PC-9 (cell line): ENCODE results near the gene PITHD1. TPM values are rescaled to one million over a fixed set of nuclear protein-coding genes. Genes with fewer than 3 reads are reported as not detected.
"Not testable (repeated sequence)": the region's sequence is repeated elsewhere in the genome, so short reads cannot be mapped to it uniquely, and the experiment has no call there.

Experiments used
- BruUV-seq: library from RNA; stranded (reverse); fragments of 400-500 nt; replicated peaks from 2 replicates; lab custom pipeline; 2021; lab: Mats Ljungman, UMichigan
- CTCF ChIA-PET: fragments of 300-600 bp; sonication (Branson Sonifier 250); formaldehyde crosslinking; loops from one replicate; lab custom pipeline; 2022; ENCODE audit warnings: antibody characterized with exemption; lab: Charles Lee
- POLR2A ChIA-PET: fragments of 300-600 bp; sonication (Branson Sonifier 250); formaldehyde crosslinking; loops from one replicate; lab custom pipeline; 2022; ENCODE audit warnings: antibody characterized with exemption; ENCODE audit not compliant: unreplicated experiment; lab: Charles Lee
- DNase-seq, 2 experiments: peaks; one replicate each; pipeline versions ENCODE4 v3.0.0 to v3.0.0-alpha.2; 2015 to 2022; ENCODE audit warnings: mixed read lengths in 1 of 2
- H2AFZ ChIP-seq: fragments of 200-600 bp; sonication (generic); 2 replicates; pipeline ENCODE4 v1.8.1; 2017; ENCODE audit warnings: antibody characterized with exemption
- H3F3A ChIP-seq: fragments of 200-600 bp; sonication (generic); 2 replicates; pipeline ENCODE4 v1.8.1; 2017; ENCODE audit warnings: antibody characterized with exemption, mild to moderate bottlenecking, low read depth; ENCODE audit not compliant: insufficient read depth
- H3K27ac ChIP-seq: fragments of 200-600 bp; sonication (generic); 2 replicates; pipeline ENCODE4 v1.6.1; 2016; ENCODE audit warnings: mixed run types
- H3K27me3 ChIP-seq: fragments of 200-600 bp; sonication (generic); 2 replicates; pipeline ENCODE4 v1.6.1; 2016; ENCODE audit warnings: low read depth, mixed run types; ENCODE audit not compliant: insufficient read depth
- H3K36me3 ChIP-seq: fragments of 200-600 bp; sonication (generic); 2 replicates; pipeline ENCODE4 v1.6.1; 2016; ENCODE audit warnings: low read depth, mixed run types
- H3K4me1 ChIP-seq: fragments of 200-600 bp; sonication (generic); replicated peaks from 2 replicates; pipeline ENCODE4 v1.6.1; 2016; ENCODE audit warnings: mixed run types; ENCODE audit not compliant: insufficient read depth
- H3K4me2 ChIP-seq: fragments of 200-600 bp; sonication (generic); 2 replicates; pipeline ENCODE4 v1.6.1; 2017; ENCODE audit warnings: mixed run types
- H3K4me3 ChIP-seq: fragments of 200-600 bp; sonication (generic); 2 replicates; pipeline ENCODE4 v1.6.1; 2016; ENCODE audit warnings: mixed run types
- H3K79me2 ChIP-seq: fragments of 200-600 bp; sonication (generic); 2 replicates; pipeline ENCODE4 v1.6.1; 2017; ENCODE audit warnings: low read depth, mixed run types
- H3K9me2 ChIP-seq: fragments of 200-600 bp; sonication (generic); 2 replicates; pipeline ENCODE4 v1.8.1; 2017; ENCODE audit warnings: mild to moderate bottlenecking; ENCODE audit not compliant: insufficient read depth
- H3K9me3 ChIP-seq: fragments of 200-600 bp; sonication (generic); 2 replicates; pipeline ENCODE4 v1.8.1; 2016; ENCODE audit warnings: low read depth; ENCODE audit not compliant: insufficient read depth
- H4K20me1 ChIP-seq: fragments of 200-600 bp; sonication (generic); 2 replicates; pipeline ENCODE4 v1.8.1; 2017; ENCODE audit not compliant: insufficient read depth
- EZH2 ChIP-seq: fragments of 200-600 bp; sonication (generic); IDR thresholded peaks from 2 replicates; pipeline ENCODE4 v1.8.0; 2017; ENCODE audit warnings: antibody characterized with exemption, low read depth
- intact Hi-C: fragments of 100-400 bp; cut with micrococcal nuclease; formaldehyde crosslinking; loops from one replicate; pipeline ENCODE4 v1.10.0; 2022; ENCODE audit not compliant: unreplicated experiment
- total RNA-seq: library from RNA; stranded (reverse); gene quantifications from 2 replicates; pipeline ENCODE4 v1.2.3, GENCODE V29; 2021
- TF ChIP-seq, protein P1 (sequence below): fragments of 200-600 bp; sonication (generic); conservative IDR thresholded peaks from 2 replicates; pipeline ENCODE4 v1.6.1; 2017; ENCODE audit warnings: mixed run types, antibody characterized with exemption, mild to moderate bottlenecking, moderate library complexity

Gene PITHD1
- total RNA-seq, 1 experiment from 2014 or later = 38.5 TPM

DNA sequence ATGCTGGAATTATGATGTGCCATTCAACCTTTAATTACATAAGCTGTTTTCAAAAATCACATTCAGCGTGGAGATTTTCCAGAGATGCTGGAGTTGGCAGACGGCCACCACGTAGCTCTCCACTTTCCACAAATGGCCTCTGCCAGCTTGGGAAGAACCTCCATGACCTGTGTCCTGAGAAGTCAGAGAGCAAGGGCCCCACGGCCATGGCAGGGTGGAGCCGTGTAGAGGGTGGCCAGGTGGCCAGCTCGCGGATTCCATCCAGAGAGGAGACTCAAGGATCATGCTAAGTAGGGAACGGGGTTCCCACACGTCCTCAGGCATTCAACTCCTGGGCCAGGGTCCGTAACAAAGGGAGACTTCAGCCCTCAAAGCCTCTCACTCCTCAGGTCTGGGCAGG, 23.7 kb downstream of the PITHD1 start:
- Histone ChIP-seq H3F3A (peaks cover 10% of the 10 kb centered on the region; the same call in 1 of the 2 replicates), H2AFZ (no peak overlapping the region), H4K20me1 (no peaks in the 10 kb centered on the region), H3K9me2 (no peaks in the 10 kb centered on the region), H3K4me3 (peak overlapping the region; percentile 72; the same call in 1 of the 2 replicates), H3K4me1 (peaks cover 14% of the 10 kb centered on the region), H3K36me3 (no peaks in the 10 kb centered on the region), H3K27me3 (no peaks in the 10 kb centered on the region), H3K79me2 (no peaks in the 10 kb centered on the region), H3K4me2 (peak overlapping the region; percentile 82), H3K27ac (no peak overlapping the region), H3K9me3 (no peaks in the 10 kb centered on the region)
- TF ChIP-seq, protein P1, sequence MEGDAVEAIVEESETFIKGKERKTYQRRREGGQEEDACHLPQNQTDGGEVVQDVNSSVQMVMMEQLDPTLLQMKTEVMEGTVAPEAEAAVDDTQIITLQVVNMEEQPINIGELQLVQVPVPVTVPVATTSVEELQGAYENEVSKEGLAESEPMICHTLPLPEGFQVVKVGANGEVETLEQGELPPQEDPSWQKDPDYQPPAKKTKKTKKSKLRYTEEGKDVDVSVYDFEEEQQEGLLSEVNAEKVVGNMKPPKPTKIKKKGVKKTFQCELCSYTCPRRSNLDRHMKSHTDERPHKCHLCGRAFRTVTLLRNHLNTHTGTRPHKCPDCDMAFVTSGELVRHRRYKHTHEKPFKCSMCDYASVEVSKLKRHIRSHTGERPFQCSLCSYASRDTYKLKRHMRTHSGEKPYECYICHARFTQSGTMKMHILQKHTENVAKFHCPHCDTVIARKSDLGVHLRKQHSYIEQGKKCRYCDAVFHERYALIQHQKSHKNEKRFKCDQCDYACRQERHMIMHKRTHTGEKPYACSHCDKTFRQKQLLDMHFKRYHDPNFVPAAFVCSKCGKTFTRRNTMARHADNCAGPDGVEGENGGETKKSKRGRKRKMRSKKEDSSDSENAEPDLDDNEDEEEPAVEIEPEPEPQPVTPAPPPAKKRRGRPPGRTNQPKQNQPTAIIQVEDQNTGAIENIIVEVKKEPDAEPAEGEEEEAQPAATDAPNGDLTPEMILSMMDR = no peak
- no peak for TF ChIP-seq EZH2
- intact Hi-C loops = loop anchor here (2.0 kb wide), 2 partner anchors 23 to 67 kb away; partner anchors contain the start of genes FUCA1 and PITHD1
- ChIA-PET CTCF (interaction anchor here (0.5 to 1.2 kb wide), 7 partner anchors 9 to 221 kb away, joined by 3 to 6 read pairs (median 4); no protein-coding TSS in a partner anchor), POLR2A (interaction anchor here (0.6 to 0.7 kb wide), 4 partner anchors 11 to 349 kb away, joined by 3 to 7 read pairs (median 4); no protein-coding TSS in a partner anchor)
- BruUV-seq = no TSS peak
- no peak for DNase-seq

DNA sequence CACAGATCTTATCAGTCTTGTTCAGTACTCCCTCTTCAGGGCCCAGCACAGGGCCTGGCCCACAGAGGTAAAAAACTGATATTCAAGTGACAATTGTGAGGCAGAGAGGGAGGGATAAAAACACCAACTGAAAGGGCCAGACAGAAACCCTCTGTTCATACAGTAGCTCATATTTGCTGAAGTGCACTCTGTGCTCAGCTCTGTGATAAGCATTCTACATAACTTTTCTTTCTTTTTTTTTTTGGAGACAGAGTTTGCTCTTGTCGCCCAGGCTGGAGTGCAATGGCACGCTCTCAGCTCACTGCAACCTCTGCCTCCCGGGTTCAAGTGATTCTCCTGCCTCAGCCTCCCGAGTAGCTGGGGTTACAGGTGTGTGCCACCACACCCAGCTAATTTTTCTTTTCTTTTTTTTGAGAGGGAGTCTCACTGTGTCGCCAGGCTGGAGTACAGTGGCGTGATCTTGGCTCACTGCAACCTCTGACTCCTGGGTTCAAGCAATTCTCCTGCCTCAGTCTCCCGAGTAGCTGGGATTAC, 24.7 kb downstream of the PITHD1 start:
- intact Hi-C loops, H3K27ac ChIP-seq, H3K4me2 ChIP-seq, H3K36me3 ChIP-seq, H3K9me3 ChIP-seq, H4K20me1 ChIP-seq, BruUV-seq, H2AFZ ChIP-seq, H3K79me2 ChIP-seq, H3K27me3 ChIP-seq, H3K9me2 ChIP-seq, DNase-seq, H3K4me3 ChIP-seq: not testable (repeated sequence)
- H3F3A ChIP-seq = peaks cover 10% of the 10 kb centered on the region; the same call in 1 of the 2 replicates
- peaks cover 14% of the 10 kb centered on the region for H3K4me1 ChIP-seq
- ChIA-PET CTCF (interaction anchor here (1.2 kb wide), 1 partner anchor 8 kb away, joined by 4 read pairs; no protein-coding TSS in a partner anchor), POLR2A (interaction anchor here (0.5 to 0.6 kb wide), 2 partner anchors 23 to 142 kb away, joined by 3 to 4 read pairs; no protein-coding TSS in a partner anchor)

DNA sequence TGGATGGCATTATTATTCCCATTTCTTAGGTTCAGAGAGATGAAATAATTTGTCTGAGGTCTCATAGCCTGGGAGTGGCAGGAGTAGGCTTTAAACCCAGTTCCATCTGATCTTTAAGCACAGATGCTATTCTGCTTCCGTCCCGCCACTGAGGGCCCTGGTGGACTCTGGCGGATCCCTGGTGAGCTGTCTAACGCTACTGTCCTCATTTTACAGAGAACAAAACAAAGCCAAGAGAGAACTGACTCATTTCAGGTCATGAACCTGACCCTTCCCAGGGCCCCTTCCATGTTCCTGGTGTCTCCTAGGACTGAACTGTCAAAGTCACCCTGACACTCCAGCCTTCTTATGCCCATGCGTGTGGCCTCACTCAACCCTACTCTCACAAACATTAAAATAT, 25.5 kb downstream of the PITHD1 start:
- no peaks in the 10 kb centered on the region for H3K36me3 ChIP-seq
- no peaks in the 10 kb centered on the region for H3K9me3 ChIP-seq
- H3K27me3 ChIP-seq = no peaks in the 10 kb centered on the region
- no peak overlapping the region for H2AFZ ChIP-seq
- no peak overlapping the region for H3K4me3 ChIP-seq
- no peak for TF ChIP-seq EZH2
- TF ChIP-seq, protein P1 = no peak
- H3K4me2 ChIP-seq = no peak overlapping the region
- no peaks in the 10 kb centered on the region for H3K79me2 ChIP-seq
- no TSS peak for BruUV-seq
- H3K9me2 ChIP-seq = no peaks in the 10 kb centered on the region
- peaks cover 12% of the 10 kb centered on the region for H3K4me1 ChIP-seq
- CTCF ChIA-PET = interaction anchor here (0.6 kb wide), 1 partner anchor 9 kb away, joined by 3 read pairs; no protein-coding TSS in a partner anchor
- no peak overlapping the region for H3K27ac ChIP-seq
- POLR2A ChIA-PET = no interaction called here
- intact Hi-C loops = no loop called here
- peaks cover 10% of the 10 kb centered on the region; the same call in 1 of the 2 replicates for H3F3A ChIP-seq
- no peak for DNase-seq
- no peaks in the 10 kb centered on the region for H4K20me1 ChIP-seq
